ENCODE data around the gene PRKN.

PRKN gene

GRCh38 chr6:161417717-161418462, 1309.7 kb downstream of the PRKN start:
- Histone ChIP-seq H3K9me2 (replicated peaks; ENCODE audit: insufficient read depth, low read length) (no peaks in the 10 kb centered on the region), H3K27me3 (replicated peaks; ENCODE audit: insufficient read depth, low read length) (no peaks in the 10 kb centered on the region), H3K4me1 (ENCODE audit: low read length) (no peaks in the 10 kb centered on the region), H3K36me3 (replicated peaks; ENCODE audit: insufficient read depth, low read length) (no peaks in the 10 kb centered on the region), H3F3A (ENCODE audit: insufficient read depth, low read length) (no peaks in the 10 kb centered on the region), H3K27ac (ENCODE audit: low read length) (no peak overlapping the region), H3K4me2 (ENCODE audit: low read depth, low read length) (no peak overlapping the region), H3K9me3 (replicated peaks; ENCODE audit: insufficient read depth, low read length) (no peaks in the 10 kb centered on the region), H2AFZ (ENCODE audit: low read length) (no peak overlapping the region), H3K9ac (ENCODE audit: low read length) (no peak overlapping the region), H4K20me1 (ENCODE audit: insufficient read depth, low read length) (no peaks in the 10 kb centered on the region), H3K4me3 (ENCODE audit: low read length) (no peak overlapping the region), H3K79me2 (ENCODE audit: low read length) (no peaks in the 10 kb centered on the region)
- TF ChIP-seq EZH2 (optimal IDR thresholded peaks at IDR 0.05; ENCODE audit: low read depth, low read length) (no peak), EZH2phosphoT487 (IDR thresholded peaks at IDR 0.05; ENCODE audit: low read length) (no peak)
- TF ChIP-seq, protein P1, sequence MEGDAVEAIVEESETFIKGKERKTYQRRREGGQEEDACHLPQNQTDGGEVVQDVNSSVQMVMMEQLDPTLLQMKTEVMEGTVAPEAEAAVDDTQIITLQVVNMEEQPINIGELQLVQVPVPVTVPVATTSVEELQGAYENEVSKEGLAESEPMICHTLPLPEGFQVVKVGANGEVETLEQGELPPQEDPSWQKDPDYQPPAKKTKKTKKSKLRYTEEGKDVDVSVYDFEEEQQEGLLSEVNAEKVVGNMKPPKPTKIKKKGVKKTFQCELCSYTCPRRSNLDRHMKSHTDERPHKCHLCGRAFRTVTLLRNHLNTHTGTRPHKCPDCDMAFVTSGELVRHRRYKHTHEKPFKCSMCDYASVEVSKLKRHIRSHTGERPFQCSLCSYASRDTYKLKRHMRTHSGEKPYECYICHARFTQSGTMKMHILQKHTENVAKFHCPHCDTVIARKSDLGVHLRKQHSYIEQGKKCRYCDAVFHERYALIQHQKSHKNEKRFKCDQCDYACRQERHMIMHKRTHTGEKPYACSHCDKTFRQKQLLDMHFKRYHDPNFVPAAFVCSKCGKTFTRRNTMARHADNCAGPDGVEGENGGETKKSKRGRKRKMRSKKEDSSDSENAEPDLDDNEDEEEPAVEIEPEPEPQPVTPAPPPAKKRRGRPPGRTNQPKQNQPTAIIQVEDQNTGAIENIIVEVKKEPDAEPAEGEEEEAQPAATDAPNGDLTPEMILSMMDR (IDR thresholded peaks at IDR 0.05; ENCODE audit: low read length): no peak
- DNase-seq: no peak

DNA sequence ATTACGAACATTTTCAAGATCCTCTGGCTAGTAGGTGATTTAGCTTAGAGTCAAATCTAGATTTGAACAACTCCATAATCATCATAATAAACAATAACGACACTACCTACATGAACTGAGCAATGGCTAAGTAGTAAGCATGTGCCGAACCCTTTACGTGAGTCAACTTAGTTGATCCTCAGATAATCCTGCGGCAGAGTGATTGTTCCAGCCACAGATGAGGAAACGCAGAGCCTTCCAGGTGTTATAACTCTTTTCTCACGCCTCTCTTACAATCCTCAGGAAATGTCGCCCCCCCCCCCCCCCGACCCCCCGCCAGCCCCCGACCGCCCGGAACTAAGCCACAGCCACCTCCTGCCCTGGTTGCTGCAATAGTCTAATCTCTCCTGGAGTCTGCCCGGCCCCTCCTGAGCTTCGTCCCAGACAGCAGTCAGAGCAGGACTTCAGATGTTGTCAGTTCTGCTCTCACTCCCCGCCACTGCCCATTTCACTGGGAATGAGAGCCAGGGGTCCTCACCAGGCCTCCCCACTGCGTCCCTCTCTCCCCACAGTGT, 1312.2 kb downstream of the PRKN start:
- Histone ChIP-seq H3K9ac (ENCODE audit: low read length) (no peak overlapping the region), H2AFZ (ENCODE audit: low read length) (no peak overlapping the region), H3K79me2 (ENCODE audit: low read length) (no peaks in the 10 kb centered on the region), H3K9me2 (replicated peaks; ENCODE audit: insufficient read depth, low read length) (no peaks in the 10 kb centered on the region), H4K20me1 (ENCODE audit: insufficient read depth, low read length) (no peaks in the 10 kb centered on the region), H3K4me2 (ENCODE audit: low read depth, low read length) (no peak overlapping the region), H3K4me1 (ENCODE audit: low read length) (no peaks in the 10 kb centered on the region), H3F3A (ENCODE audit: insufficient read depth, low read length) (no peaks in the 10 kb centered on the region), H3K27ac (ENCODE audit: low read length) (no peak overlapping the region), H3K9me3 (replicated peaks; ENCODE audit: insufficient read depth, low read length) (no peaks in the 10 kb centered on the region), H3K36me3 (replicated peaks; ENCODE audit: insufficient read depth, low read length) (no peaks in the 10 kb centered on the region), H3K27me3 (replicated peaks; ENCODE audit: insufficient read depth, low read length) (no peaks in the 10 kb centered on the region), H3K4me3 (ENCODE audit: low read length) (no peak overlapping the region)
- TF ChIP-seq, protein P1 (IDR thresholded peaks at IDR 0.05; ENCODE audit: low read length): no peak
- TF ChIP-seq EZH2phosphoT487 (IDR thresholded peaks at IDR 0.05; ENCODE audit: low read length): no peak
- no peak for TF ChIP-seq EZH2 (optimal IDR thresholded peaks at IDR 0.05; ENCODE audit: low read depth, low read length)
- DNase-seq: no peak

GRCh38 chr6:161414707-161415106, 1312.9 kb downstream of the PRKN start:
- no peaks in the 10 kb centered on the region for H3K36me3 ChIP-seq (replicated peaks; ENCODE audit: insufficient read depth, low read length)
- H3K79me2 ChIP-seq (ENCODE audit: low read length): no peaks in the 10 kb centered on the region
- H3K9me2 ChIP-seq (replicated peaks; ENCODE audit: insufficient read depth, low read length): no peaks in the 10 kb centered on the region
- H3K4me1 ChIP-seq (ENCODE audit: low read length): no peaks in the 10 kb centered on the region
- DNase-seq: no peak
- H3K27me3 ChIP-seq (replicated peaks; ENCODE audit: insufficient read depth, low read length): no peaks in the 10 kb centered on the region
- H3K9me3 ChIP-seq (replicated peaks; ENCODE audit: insufficient read depth, low read length): no peaks in the 10 kb centered on the region
- no peak overlapping the region for H3K9ac ChIP-seq (ENCODE audit: low read length)
- no peak overlapping the region for H2AFZ ChIP-seq (ENCODE audit: low read length)
- no peaks in the 10 kb centered on the region for H3F3A ChIP-seq (ENCODE audit: insufficient read depth, low read length)
- H3K27ac ChIP-seq (ENCODE audit: low read length): no peak overlapping the region
- no peaks in the 10 kb centered on the region for H4K20me1 ChIP-seq (ENCODE audit: insufficient read depth, low read length)
- TF ChIP-seq EZH2 (optimal IDR thresholded peaks at IDR 0.05; ENCODE audit: low read depth, low read length) (no peak), EZH2phosphoT487 (IDR thresholded peaks at IDR 0.05; ENCODE audit: low read length) (no peak)
- TF ChIP-seq, protein P1 (IDR thresholded peaks at IDR 0.05; ENCODE audit: low read length): no peak
- no peak overlapping the region for H3K4me3 ChIP-seq (ENCODE audit: low read length)
- no peak overlapping the region for H3K4me2 ChIP-seq (ENCODE audit: low read depth, low read length)
